Measurements from ENCODE around the gene HS1BP3.

Gene HS1BP3

GRCh38 chr2:20615466-20616241 is 35.2 kb downstream of the HS1BP3 start:
- no peak for DNase-seq

GRCh38 chr2:20615068-20615465 is 35.8 kb downstream of the HS1BP3 start:
- no peak for DNase-seq

- no peak for DNase-seq
These were observed 36.5 kb downstream of the HS1BP3 start for GRCh38 chr2:20614201-20615067.

GRCh38 chr2:20612925-20613916 is 37.7 kb downstream of the HS1BP3 start:
- DNase-seq, result no peak

GRCh38 chr2:20611844-20612356 is 39.0 kb downstream of the HS1BP3 start:
- no peak for DNase-seq

- DNase-seq, result no peak
These were observed 39.6 kb downstream of the HS1BP3 start for GRCh38 chr2:20611077-20611843.

- DNase-seq, result no peak
These were observed 40.9 kb downstream of the HS1BP3 start for GRCh38 chr2:20609995-20610357.

- DNase-seq, result no peak
These were observed 41.4 kb downstream of the HS1BP3 start for GRCh38 chr2:20609349-20609994.

- DNase-seq, result no peak
These were observed 42.1 kb downstream of the HS1BP3 start for GRCh38 chr2:20608666-20609348.

GRCh38 chr2:20607446-20607845 is 43.5 kb downstream of the HS1BP3 start:
- DNase-seq, result no peak

- no peak for DNase-seq
These were observed 44.7 kb downstream of the HS1BP3 start for GRCh38 chr2:20606198-20606597.

GRCh38 chr2:20604951-20605381 is 45.9 kb downstream of the HS1BP3 start:
- no peak for DNase-seq

GRCh38 chr2:20604401-20604911 is 46.4 kb downstream of the HS1BP3 start:
- no peak for DNase-seq

GRCh38 chr2:20603791-20604190 is 47.1 kb downstream of the HS1BP3 start:
- no peak for DNase-seq

- no peak for DNase-seq
These were observed 48.1 kb downstream of the HS1BP3 start for GRCh38 chr2:20602803-20603202.

- DNase-seq, result no peak
These were observed 50.1 kb downstream of the HS1BP3 start for GRCh38 chr2:20600756-20601325.

GRCh38 chr2:20599861-20600461 is 50.9 kb downstream of the HS1BP3 start:
- no peak for DNase-seq

GRCh38 chr2:20599001-20599600 is 51.8 kb downstream of the HS1BP3 start:
- no peak for DNase-seq

GRCh38 chr2:20597860-20598183 is 53.1 kb downstream of the HS1BP3 start:
- no peak for DNase-seq
